ENCODE results near the gene APOOL.

APOOL gene

GRCh38 chrX:85084770-85085393, 81.2 kb downstream of the APOOL start:
- no peak for DNase-seq (ENCODE audit: low read depth, low spot score)

DNA sequence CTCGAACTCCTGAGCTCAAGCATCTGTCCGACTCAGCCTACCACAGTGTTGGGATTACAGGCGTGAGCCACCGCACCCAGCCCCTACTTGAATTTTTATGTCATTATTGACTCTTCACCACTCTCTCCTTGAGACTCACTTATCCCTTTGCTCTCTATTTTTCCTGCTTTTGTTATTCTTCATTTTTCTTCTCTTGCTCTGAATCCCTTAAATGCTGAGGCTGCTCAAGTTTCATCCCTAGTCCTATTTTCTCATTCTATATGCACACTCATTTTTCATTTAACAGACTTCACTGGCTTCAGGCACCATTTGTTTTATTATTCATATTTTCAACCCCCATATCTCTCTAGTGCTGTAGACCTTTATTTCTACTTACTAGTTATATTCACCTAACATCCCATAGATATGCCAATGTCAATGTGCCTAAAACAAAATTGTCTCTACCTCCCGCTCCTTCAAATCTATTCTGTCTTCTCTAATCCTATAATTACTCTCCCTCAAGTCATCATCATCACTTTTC, 85.7 kb downstream of the APOOL start:
- no peak for DNase-seq (ENCODE audit: low read depth, low spot score)

- DNase-seq (ENCODE audit: low read depth, low spot score): no peak
These were observed 103.7 kb downstream of the APOOL start for GRCh38 chrX:85107407-85107806.

DNA sequence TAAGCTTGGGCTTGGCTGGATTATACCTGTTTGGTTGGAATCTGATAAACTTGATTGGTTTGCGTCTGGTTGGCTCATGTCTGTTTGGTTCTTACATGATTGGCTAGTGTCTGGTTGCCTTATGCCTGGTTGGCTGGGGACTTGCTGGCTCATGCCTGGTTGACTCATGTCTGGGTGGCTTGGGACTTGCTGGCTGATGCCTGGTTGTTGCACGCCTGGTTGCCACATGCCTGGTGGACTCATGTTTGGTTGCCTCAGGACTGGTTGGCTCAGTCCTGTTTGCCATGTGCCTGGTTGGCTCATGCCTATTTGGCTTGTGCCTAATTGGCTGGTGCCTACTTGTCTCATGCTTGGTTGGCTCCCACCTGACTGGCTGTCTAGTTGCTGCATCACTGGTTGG, 104.5 kb downstream of the APOOL start:
- DNase-seq (ENCODE audit: low read depth, low spot score): no peak

GRCh38 chrX:85109235-85109634, 105.6 kb downstream of the APOOL start:
- peak; percentile 76 for DNase-seq (ENCODE audit: low read depth, low spot score)

- DNase-seq (ENCODE audit: low read depth, low spot score): no peak
These were observed 107.7 kb downstream of the APOOL start for GRCh38 chrX:85111347-85111746.

DNA sequence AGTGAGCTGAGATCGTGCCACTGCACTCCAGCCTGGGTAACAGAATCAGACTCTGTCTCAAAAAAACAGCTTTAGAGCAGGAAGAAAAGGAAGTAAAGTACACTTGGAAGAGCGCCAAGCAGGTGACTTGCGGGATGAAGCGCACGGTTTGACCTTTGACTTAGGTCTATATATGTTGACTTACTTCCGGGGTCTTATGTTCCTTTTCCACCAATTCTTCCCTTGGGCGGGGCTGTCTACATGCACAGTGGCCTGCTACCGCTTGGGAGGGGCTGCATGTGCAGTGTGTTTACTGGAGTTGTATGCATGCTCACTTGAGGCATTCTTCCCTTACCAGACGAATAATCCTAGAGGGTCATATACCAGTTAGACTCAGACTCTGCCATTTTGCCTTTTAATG, 108.6 kb downstream of the APOOL start:
- DNase-seq (ENCODE audit: low read depth, low spot score): no peak

DNA sequence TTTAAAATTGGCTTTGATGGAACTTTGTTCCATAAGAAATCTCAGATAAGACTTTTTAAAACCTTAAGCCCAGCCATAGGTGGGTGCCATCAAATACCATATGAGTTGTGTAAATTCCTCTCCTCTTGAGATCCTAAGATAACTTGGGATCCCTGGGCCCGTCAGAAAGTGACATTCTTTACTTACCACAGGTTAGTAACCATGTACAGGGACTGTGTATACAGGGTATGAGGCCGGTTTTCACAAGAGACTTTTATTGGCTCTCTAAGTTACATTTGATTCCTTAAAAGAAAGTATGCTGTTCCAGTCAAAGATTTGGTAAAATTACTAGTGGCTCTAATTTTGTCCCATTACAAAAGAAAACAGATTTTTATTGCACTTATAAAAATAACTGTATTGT, 110.1 kb downstream of the APOOL start:
- DNase-seq (ENCODE audit: low read depth, low spot score): no peak

DNA sequence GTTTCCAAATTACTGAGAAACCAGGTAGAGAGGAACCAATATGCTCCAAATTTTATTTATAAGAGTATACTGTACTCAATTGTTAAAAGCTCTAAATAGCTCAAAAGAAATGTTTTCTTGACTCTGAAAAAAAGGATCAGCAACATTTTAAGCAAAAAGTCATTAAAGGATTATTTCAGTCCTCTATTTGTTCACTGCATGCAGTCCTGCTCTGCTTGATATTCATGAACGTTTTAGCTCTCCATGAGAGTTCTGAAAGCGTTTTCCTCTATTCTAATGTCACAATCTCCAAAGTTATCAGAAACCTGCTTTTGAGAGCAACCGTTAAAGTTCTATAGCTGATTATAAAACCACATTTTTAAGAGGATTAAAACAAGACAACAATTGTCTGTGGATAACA, 110.5 kb downstream of the APOOL start:
- DNase-seq (ENCODE audit: low read depth, low spot score): no peak

GRCh38 chrX:85114776-85115175, 111.1 kb downstream of the APOOL start:
- no peak for DNase-seq (ENCODE audit: low read depth, low spot score)

GRCh38 chrX:85115252-85115651, 111.6 kb downstream of the APOOL start:
- DNase-seq (ENCODE audit: low read depth, low spot score): no peak

GRCh38 chrX:85136409-85136808, 132.7 kb downstream of the APOOL start:
- DNase-seq (ENCODE audit: low read depth, low spot score): no peak

DNA sequence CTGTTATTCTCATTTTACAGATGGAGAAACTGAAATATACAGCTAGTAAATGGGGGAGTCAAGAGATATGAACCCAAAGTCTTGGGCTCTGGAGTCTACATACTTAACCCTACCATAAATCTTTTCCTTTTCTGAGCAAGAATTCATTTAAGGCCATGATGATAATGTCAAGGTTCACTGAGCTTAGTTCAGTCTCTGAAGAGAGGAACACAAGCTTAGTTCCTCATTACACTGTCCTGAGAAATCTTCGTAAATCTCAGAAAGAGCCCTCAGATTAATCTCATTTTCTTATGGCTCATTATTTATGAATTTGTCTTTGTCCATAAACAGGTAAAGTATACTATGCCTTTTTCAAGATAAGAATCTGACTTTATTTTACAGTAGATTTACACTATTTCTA, 135.7 kb downstream of the APOOL start:
- no peak for DNase-seq (ENCODE audit: low read depth, low spot score)

GRCh38 chrX:85140964-85141363, 137.3 kb downstream of the APOOL start:
- no peak for DNase-seq (ENCODE audit: low read depth, low spot score)
